ENCODE results near the gene NR3C2.

- no peak for TF ChIP-seq CTCF (IDR thresholded peaks at IDR 0.05)
- no peak for TF ChIP-seq POLR2AphosphoS5 (IDR thresholded peaks at IDR 0.05; ENCODE audit: low read depth, low read length)
- TF ChIP-seq SIN3A (IDR thresholded peaks at IDR 0.05; ENCODE audit: borderline replicate concordance, insufficient read depth, low read depth, low read length) = no peak
- no peak for TF ChIP-seq REST (IDR thresholded peaks at IDR 0.05; ENCODE audit: insufficient read depth in 1 of 2, low read depth in 2 of 2, low read length in 1 of 2)
- TF ChIP-seq TCF7L2 (IDR thresholded peaks at IDR 0.05; ENCODE audit: low read depth, low read length) = no peak
Measured at GRCh38 chr4:148444296-148445070, 2.3 kb upstream of the NR3C2 start.

All from Panc1 (cell line).